Measurements from ENCODE around the gene HIP1. TPM values are rescaled to one million over a fixed set of nuclear protein-coding genes. Genes with fewer than 3 reads are reported as not detected.
A peak's percentile ranks its signal among the peaks of the same experiment; 100 is the strongest.
"Not testable (repeated sequence)": the region's sequence is repeated elsewhere in the genome, so short reads cannot be mapped to it uniquely, and the experiment has no call there.

Gene HIP1
- total RNA-seq, 1 experiment from 2014 or later = 5.3 TPM

- H3K4me1 ChIP-seq (ENCODE audit: insufficient read depth, low read length) = peaks cover 10% of the 10 kb centered on the region
- H2AFZ ChIP-seq (ENCODE audit: low read length) = no peak overlapping the region
- H3K36me3 ChIP-seq (ENCODE audit: low read depth, low read length) = no peaks in the 10 kb centered on the region
- H3K9me2 ChIP-seq (replicated peaks; ENCODE audit: low read length) = no peaks in the 10 kb centered on the region
- intact Hi-C loops (cut with micrococcal nuclease) = no loop called here
- H4K20me1 ChIP-seq (ENCODE audit: low read length) = no peaks in the 10 kb centered on the region
- ChIA-PET CTCF (no interaction called here), POLR2A (ENCODE audit: unreplicated experiment) (no interaction called here)
- DNase-seq (no peak), ATAC-seq (no peak)
- no TSS peak for BruUV-seq (replicated peaks)
- H3K9me3 ChIP-seq (ENCODE audit: low read length) = no peaks in the 10 kb centered on the region
- no peak overlapping the region for H3K4me3 ChIP-seq (ENCODE audit: low read length)
- H3K27me3 ChIP-seq (ENCODE audit: low read length) = no peaks in the 10 kb centered on the region
- no peak overlapping the region for H3K27ac ChIP-seq (ENCODE audit: low read length)
- no peak for TF ChIP-seq EZH2 (IDR thresholded peaks at IDR 0.05; ENCODE audit: low read length, unreplicated experiment)
- TF ChIP-seq EZH2phosphoT487 (IDR thresholded peaks at IDR 0.05; ENCODE audit: borderline replicate concordance, low read length) = no peak
- TF ChIP-seq, protein P1, sequence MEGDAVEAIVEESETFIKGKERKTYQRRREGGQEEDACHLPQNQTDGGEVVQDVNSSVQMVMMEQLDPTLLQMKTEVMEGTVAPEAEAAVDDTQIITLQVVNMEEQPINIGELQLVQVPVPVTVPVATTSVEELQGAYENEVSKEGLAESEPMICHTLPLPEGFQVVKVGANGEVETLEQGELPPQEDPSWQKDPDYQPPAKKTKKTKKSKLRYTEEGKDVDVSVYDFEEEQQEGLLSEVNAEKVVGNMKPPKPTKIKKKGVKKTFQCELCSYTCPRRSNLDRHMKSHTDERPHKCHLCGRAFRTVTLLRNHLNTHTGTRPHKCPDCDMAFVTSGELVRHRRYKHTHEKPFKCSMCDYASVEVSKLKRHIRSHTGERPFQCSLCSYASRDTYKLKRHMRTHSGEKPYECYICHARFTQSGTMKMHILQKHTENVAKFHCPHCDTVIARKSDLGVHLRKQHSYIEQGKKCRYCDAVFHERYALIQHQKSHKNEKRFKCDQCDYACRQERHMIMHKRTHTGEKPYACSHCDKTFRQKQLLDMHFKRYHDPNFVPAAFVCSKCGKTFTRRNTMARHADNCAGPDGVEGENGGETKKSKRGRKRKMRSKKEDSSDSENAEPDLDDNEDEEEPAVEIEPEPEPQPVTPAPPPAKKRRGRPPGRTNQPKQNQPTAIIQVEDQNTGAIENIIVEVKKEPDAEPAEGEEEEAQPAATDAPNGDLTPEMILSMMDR (conservative IDR thresholded peaks at IDR 0.05; ENCODE audit: low read depth, low read length) = no peak
- H3K9ac ChIP-seq (ENCODE audit: low read length) = no peak overlapping the region
- no peak overlapping the region for H3K4me2 ChIP-seq (ENCODE audit: low read length)
- H3F3A ChIP-seq (ENCODE audit: low read length, unreplicated experiment) = no peaks in the 10 kb centered on the region
- no peaks in the 10 kb centered on the region for H3K79me2 ChIP-seq (ENCODE audit: low read length)
These were observed 204.8 kb downstream of the HIP1 start for GRCh38 chr7:75533926-75534325.

- Histone ChIP-seq H3K4me3 (ENCODE audit: low read length) (no peak overlapping the region), H2AFZ (ENCODE audit: low read length) (no peak overlapping the region), H3K4me2 (ENCODE audit: low read length) (no peak overlapping the region), H3K27me3 (ENCODE audit: low read length) (no peaks in the 10 kb centered on the region), H4K20me1 (ENCODE audit: low read length) (no peaks in the 10 kb centered on the region), H3K9ac (ENCODE audit: low read length) (no peak overlapping the region), H3K4me1 (ENCODE audit: insufficient read depth, low read length) (peaks cover 10% of the 10 kb centered on the region), H3F3A (ENCODE audit: low read length, unreplicated experiment) (no peaks in the 10 kb centered on the region), H3K79me2 (ENCODE audit: low read length) (peaks cover 3% of the 10 kb centered on the region), H3K36me3 (ENCODE audit: low read depth, low read length) (no peaks in the 10 kb centered on the region), H3K9me3 (ENCODE audit: low read length) (no peaks in the 10 kb centered on the region), H3K27ac (ENCODE audit: low read length) (no peak overlapping the region), H3K9me2 (replicated peaks; ENCODE audit: low read length) (no peaks in the 10 kb centered on the region)
- ChIA-PET CTCF (no interaction called here), POLR2A (ENCODE audit: unreplicated experiment) (no interaction called here)
- no TSS peak for BruUV-seq (replicated peaks)
- DNase-seq = no peak
- intact Hi-C loops (cut with micrococcal nuclease) = no loop called here
- ATAC-seq = no peak
- TF ChIP-seq EZH2 (IDR thresholded peaks at IDR 0.05; ENCODE audit: low read length, unreplicated experiment) (no peak), EZH2phosphoT487 (IDR thresholded peaks at IDR 0.05; ENCODE audit: borderline replicate concordance, low read length) (no peak)
- TF ChIP-seq, protein P1 (conservative IDR thresholded peaks at IDR 0.05; ENCODE audit: low read depth, low read length) = no peak
These were observed 206.1 kb downstream of the HIP1 start for GRCh38 chr7:75532639-75533038.

- Histone ChIP-seq H3K9ac (ENCODE audit: low read length) (no peak overlapping the region), H3K27ac (ENCODE audit: low read length) (no peak overlapping the region), H3K4me3 (ENCODE audit: low read length) (no peak overlapping the region), H3K4me2 (ENCODE audit: low read length) (no peak overlapping the region), H4K20me1 (ENCODE audit: low read length) (peaks cover 4% of the 10 kb centered on the region; the same call in 1 of the 2 replicates), H3K4me1 (ENCODE audit: insufficient read depth, low read length) (peaks cover 10% of the 10 kb centered on the region), H3K27me3 (ENCODE audit: low read length) (no peaks in the 10 kb centered on the region), H3K9me3 (ENCODE audit: low read length) (no peaks in the 10 kb centered on the region), H3K79me2 (ENCODE audit: low read length) (peaks cover 15% of the 10 kb centered on the region), H3K36me3 (ENCODE audit: low read depth, low read length) (no peaks in the 10 kb centered on the region), H3F3A (ENCODE audit: low read length, unreplicated experiment) (no peaks in the 10 kb centered on the region), H3K9me2 (replicated peaks; ENCODE audit: low read length) (no peaks in the 10 kb centered on the region), H2AFZ (ENCODE audit: low read length) (no peak overlapping the region)
- no TSS peak for BruUV-seq (replicated peaks)
- no peak for TF ChIP-seq EZH2phosphoT487 (IDR thresholded peaks at IDR 0.05; ENCODE audit: borderline replicate concordance, low read length)
- no peak for TF ChIP-seq EZH2 (IDR thresholded peaks at IDR 0.05; ENCODE audit: low read length, unreplicated experiment)
- TF ChIP-seq, protein P1 (conservative IDR thresholded peaks at IDR 0.05; ENCODE audit: low read depth, low read length) = no peak
- DNase-seq = peak; percentile 32
- ChIA-PET CTCF (no interaction called here), POLR2A (ENCODE audit: unreplicated experiment) (no interaction called here)
- intact Hi-C loops (cut with micrococcal nuclease) = no loop called here
- no peak for ATAC-seq
These were observed 207.4 kb downstream of the HIP1 start for GRCh38 chr7:75531359-75531821.

GRCh38 chr7:75527224-75527722 lies 211.5 kb downstream of the HIP1 start:
- H3F3A ChIP-seq (ENCODE audit: low read length, unreplicated experiment); H3K9me3 ChIP-seq (ENCODE audit: low read length); DNase-seq; H3K9me2 ChIP-seq (replicated peaks; ENCODE audit: low read length); H3K27me3 ChIP-seq (ENCODE audit: low read length); CTCF ChIA-PET; BruUV-seq (replicated peaks); H4K20me1 ChIP-seq (ENCODE audit: low read length); POLR2A ChIA-PET (ENCODE audit: unreplicated experiment); H3K4me1 ChIP-seq (ENCODE audit: insufficient read depth, low read length): not testable (repeated sequence)
- intact Hi-C loops (cut with micrococcal nuclease) = loop anchor here (5.0 kb wide), 1 partner anchor 40 kb away; the partner anchor contains the start of gene POM121C
- ATAC-seq = peak; percentile 7
- peaks cover 25% of the 10 kb centered on the region for H3K36me3 ChIP-seq (ENCODE audit: low read depth, low read length)
- peaks cover 45% of the 10 kb centered on the region for H3K79me2 ChIP-seq (ENCODE audit: low read length)
- peak overlapping the region; percentile 69 for H2AFZ ChIP-seq (ENCODE audit: low read length)
- H3K4me2 ChIP-seq (ENCODE audit: low read length) = peak overlapping the region; percentile 74
- H3K4me3 ChIP-seq (ENCODE audit: low read length) = peak overlapping the region; percentile 90
- H3K27ac ChIP-seq (ENCODE audit: low read length) = peak overlapping the region; percentile 42; the same call in 1 of the 2 replicates
- H3K9ac ChIP-seq (ENCODE audit: low read length) = peak overlapping the region; percentile 94

All from PC-3 (cell line).